ELR (cell line): ENCODE data around the gene ITK.

Source experiments
- DNase-seq: peaks from one replicate; pipeline ENCODE4 v3.0.0-alpha.2; 2015; ENCODE audit warnings: low read depth

The ITK gene

DNA sequence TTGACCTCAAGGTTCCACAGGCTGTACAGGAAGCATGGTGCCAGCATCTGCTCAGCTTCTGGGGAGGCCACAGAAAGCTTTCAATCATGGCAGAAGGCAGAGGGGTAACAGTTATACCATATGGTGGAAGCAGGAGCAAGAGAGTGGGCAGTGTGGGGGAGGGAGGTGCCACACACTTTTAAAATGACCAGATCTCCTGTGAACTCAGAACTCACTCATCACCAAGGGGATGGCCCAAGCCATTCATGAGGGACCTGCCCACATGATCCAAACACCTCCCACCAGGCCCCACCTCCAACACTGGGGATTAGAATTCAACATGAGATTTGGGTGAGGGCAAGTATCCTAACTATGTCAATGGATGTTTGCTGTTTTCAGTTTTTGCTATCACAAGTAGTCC lies 101.5 kb downstream of the ITK start:
- no peak for DNase-seq

DNA sequence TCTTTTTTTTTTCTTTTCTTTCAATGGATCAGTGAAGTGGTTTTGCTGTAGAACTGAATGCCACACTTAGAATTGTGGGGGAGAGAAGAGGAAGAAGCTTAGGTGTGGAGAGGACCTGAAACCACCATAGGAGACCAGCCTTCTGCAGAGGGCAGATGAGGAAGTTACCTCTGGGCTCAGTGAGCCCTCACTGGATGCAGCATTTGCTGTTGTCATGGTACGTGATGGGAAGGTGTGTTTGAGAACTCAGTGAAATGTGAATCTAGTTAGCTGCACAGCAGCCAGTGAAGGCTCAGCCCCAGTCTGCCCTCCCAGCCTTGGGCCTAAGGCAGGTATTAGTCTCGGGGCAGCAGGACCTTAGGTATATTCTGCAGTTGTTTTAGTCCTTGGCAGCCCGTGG lies 102.8 kb downstream of the ITK start:
- no peak for DNase-seq

GRCh38 chr5:157284458-157285212 lies 104.0 kb downstream of the ITK start:
- no peak for DNase-seq

GRCh38 chr5:157285310-157286035 lies 104.8 kb downstream of the ITK start:
- no peak for DNase-seq

- no peak for DNase-seq
Observed at GRCh38 chr5:157286761-157287211, 106.1 kb downstream of the ITK start.

GRCh38 chr5:157288405-157289163 lies 107.9 kb downstream of the ITK start:
- no peak for DNase-seq

DNA sequence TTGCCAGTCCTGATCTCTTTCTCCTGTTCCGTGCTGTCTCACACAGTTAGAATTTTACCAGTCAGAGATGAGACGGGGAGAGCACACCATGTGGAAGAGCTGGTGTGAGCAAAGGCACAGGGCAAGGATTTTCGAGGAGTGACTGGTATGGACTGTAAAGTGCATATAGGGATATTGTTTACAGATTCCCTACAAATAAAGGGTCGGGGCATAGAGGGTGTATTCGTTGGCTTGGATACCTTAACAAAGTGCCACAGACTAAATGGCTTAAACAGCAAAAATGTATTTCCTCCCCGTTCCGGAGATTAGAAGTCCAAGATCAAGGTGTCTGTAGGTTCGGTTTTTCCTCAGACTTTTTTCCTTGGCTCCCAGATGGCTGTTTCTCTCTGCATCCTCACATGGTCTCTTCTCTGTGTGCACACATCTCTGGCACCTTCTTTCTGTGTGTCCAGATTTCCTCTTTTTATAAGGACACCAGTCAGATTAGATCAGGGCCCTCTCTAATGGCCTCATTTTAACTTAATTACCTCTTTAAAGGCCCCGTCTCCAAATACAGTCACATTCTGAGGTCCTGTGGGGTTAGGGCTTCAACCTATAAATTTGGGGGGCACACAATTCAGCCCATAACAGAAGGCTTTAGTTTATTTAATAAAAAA lies 108.7 kb downstream of the ITK start:
- no peak for DNase-seq

DNA sequence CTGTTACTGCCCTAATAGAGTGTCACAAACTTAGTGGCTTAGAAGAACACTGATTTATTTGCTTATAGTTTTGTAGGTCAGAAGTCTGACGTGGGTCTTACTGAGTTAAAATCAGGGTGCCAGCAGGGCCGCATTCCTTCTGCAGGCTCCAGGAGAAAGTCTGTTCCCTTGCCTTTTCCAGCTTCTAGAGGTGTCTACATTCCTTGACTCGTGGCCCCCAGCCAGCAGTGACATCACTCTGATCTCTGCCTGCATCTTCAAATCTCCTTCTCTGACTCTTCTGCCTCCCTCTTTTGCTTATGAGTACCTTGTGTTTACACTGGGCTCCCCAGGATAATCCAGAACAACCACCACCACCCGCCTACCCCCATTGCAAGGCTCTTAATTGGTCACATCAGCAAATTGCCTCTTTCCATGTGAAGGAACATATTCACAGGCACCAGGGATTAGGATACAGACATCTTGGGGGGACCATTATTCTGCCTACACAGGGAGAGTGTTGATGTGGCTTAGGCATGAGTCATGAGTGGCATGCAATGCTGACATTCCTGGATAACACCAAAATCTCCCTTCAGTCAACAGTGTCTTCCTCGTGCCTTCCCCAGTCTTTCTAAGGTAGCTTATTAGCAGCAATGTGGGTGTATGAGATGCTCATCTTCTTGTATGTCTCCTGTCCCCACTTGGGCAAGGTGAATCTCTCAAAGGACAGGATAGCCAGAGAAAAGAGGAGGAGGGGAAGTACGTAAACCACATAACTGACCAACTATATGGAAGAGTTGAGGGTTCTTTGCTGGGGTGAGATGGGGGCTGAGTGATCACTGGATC lies 109.7 kb downstream of the ITK start:
- peak; percentile 55 for DNase-seq

- peak; percentile 11 for DNase-seq
Observed at GRCh38 chr5:157290981-157291711, 110.5 kb downstream of the ITK start.

DNA sequence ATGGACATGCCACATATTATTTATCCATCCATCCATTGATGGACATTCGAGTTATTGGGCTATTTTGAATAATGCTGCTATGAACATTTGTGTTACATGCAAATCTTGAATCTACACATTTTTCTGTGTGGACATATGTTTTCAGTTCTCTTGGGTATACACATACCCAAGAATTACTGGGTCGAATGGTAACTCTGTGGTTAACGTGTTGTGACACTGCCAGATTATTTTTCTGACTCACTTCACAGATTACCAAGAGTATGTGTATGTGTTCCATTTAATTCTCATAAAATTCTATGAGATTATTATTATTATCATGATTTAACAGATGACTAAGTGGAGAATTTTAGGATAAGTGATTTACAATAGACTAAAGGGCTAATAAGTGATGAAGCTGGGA lies 112.0 kb downstream of the ITK start:
- DNase-seq = no peak

- no peak for DNase-seq
Observed at GRCh38 chr5:157294407-157295091, 113.9 kb downstream of the ITK start.

DNA sequence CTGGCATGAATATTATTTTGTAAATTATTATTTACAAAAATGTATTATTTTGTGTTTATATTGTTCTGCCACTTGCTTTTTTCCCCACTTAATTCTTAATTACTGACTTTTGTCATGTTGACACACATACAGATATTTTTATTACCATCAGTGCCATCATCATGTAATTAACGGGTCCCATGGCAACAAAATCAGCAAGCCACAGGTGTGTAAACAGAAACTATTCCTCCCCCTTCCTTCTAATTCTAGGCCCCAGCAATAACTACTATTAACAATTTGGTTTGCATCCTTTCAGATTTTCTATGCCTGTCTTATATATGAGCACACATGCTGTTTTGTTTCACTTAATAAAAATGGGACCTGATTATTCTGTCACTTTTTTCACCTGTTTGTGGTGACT lies 114.6 kb downstream of the ITK start:
- no peak for DNase-seq

- no peak for DNase-seq
Observed at GRCh38 chr5:157300564-157300963, 119.9 kb downstream of the ITK start.

DNA sequence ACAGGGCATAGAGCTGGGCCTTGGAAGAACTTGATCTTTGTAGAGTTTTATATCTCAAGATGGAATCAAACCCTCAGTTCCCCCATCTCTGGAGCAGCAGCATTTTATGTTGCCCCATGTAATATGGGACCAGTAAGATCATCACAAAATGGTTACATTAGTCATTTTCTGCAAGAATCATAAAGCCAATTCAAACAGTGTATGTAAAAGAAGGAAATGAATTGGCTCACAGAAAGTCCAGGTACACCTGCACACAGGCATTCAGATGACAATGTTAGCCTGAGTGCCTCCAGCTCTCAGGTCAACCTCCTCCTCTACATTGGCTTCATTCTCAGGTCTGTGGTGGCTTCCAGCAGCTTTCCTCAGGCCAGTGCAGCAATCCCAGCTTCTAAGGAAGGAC lies 120.4 kb downstream of the ITK start:
- DNase-seq = no peak

DNA sequence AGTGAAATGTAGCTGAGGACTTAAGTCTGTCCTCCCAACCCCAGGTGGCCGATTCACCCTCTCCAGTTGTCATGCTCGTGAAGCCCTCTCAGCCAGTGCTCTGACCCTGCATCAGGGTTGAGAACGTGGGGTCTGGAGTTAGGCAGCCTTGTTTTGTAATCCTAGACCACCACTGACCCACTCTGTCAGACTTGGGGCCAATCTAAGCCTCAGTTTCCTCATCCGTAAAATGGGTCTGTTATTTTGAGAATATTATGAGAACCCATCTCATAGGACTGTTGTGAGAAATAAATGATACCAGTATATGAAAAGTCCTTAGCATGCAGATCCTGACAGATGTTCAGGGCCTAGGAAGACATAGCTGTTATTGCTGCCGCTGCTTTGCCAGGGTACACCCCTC lies 122.4 kb downstream of the ITK start:
- no peak for DNase-seq

GRCh38 chr5:157303667-157304327 lies 123.2 kb downstream of the ITK start:
- no peak for DNase-seq
